ENCODE results near the gene CEACAM6. TPM values are rescaled to one million over a fixed set of nuclear protein-coding genes. Genes with fewer than 3 reads are reported as not detected.

Gene CEACAM6
- total RNA-seq, 4 donors from 2014 or later, result under 0.01 to 1.3 (median 0.69) TPM; not detected in 1

DNA sequence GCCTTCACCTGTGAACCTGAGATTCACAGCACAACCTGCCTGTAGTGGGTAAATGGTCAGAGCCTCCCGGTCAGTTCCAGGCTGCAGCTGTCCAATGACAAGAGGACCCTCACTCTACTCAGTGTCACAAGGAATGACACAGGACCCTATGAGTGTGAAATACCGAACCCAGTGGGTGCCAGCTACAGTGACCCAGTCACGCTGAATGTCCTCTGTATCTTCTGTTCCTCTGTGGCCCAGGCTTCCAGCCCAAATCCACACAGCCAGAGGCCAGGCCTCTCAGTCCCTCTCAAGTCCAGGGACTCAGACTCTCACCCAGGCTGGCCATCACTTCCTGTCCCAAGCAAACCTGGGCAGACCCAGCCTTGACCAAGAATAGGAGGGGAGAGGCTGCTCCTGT lies 51.8 kb downstream of the CEACAM6 start:
- WGBS, result 88% methylated on average over 3 of the region's 3 CpGs
- peaks cover 0 to 7% (median 0%) of the 10 kb centered on the region in 4 donors for H3K4me1 ChIP-seq
- intact Hi-C loops (cut with DNase I), result no loop called here
- peaks cover 0 to 44% (median 0%) of the 10 kb centered on the region in 4 donors for H3K27me3 ChIP-seq
- H3K36me3 ChIP-seq, result no peaks in the 10 kb centered on the region
- H3K4me3 ChIP-seq, result no peak overlapping the region
- DNase-seq (ENCODE audit: extremely low spot score), result no peak
- TF ChIP-seq, protein P1, sequence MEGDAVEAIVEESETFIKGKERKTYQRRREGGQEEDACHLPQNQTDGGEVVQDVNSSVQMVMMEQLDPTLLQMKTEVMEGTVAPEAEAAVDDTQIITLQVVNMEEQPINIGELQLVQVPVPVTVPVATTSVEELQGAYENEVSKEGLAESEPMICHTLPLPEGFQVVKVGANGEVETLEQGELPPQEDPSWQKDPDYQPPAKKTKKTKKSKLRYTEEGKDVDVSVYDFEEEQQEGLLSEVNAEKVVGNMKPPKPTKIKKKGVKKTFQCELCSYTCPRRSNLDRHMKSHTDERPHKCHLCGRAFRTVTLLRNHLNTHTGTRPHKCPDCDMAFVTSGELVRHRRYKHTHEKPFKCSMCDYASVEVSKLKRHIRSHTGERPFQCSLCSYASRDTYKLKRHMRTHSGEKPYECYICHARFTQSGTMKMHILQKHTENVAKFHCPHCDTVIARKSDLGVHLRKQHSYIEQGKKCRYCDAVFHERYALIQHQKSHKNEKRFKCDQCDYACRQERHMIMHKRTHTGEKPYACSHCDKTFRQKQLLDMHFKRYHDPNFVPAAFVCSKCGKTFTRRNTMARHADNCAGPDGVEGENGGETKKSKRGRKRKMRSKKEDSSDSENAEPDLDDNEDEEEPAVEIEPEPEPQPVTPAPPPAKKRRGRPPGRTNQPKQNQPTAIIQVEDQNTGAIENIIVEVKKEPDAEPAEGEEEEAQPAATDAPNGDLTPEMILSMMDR (IDR thresholded peaks at IDR 0.05), result no peak
- TF ChIP-seq POLR2A (IDR thresholded peaks at IDR 0.05; ENCODE audit: low read depth), result no peak
- no peak for TF ChIP-seq EP300 (IDR thresholded peaks at IDR 0.05)
- TF ChIP-seq POLR2AphosphoS5 (IDR thresholded peaks at IDR 0.05), result no peak
- H3K9me3 ChIP-seq, result no peaks in the 10 kb centered on the region
- H3K27ac ChIP-seq (replicated peaks in 1 of 4), result no peak overlapping the region

GRCh38 chr19:41808663-41809566 lies 53.6 kb downstream of the CEACAM6 start:
- H3K4me1 ChIP-seq, result peaks cover 0 to 7% (median 0%) of the 10 kb centered on the region in 4 donors
- no peak overlapping the region for H3K4me3 ChIP-seq
- 62% methylated on average over 13 of the region's 16 CpGs for WGBS
- H3K27me3 ChIP-seq, result peaks cover 0 to 47% (median 0%) of the 10 kb centered on the region in 4 donors
- intact Hi-C loops (cut with DNase I), result no loop called here
- no peaks in the 10 kb centered on the region for H3K36me3 ChIP-seq
- H3K27ac ChIP-seq (replicated peaks in 1 of 4), result no peak overlapping the region
- DNase-seq (ENCODE audit: extremely low spot score), result no peak
- no peaks in the 10 kb centered on the region for H3K9me3 ChIP-seq
- TF ChIP-seq, protein P1 (IDR thresholded peaks at IDR 0.05), result no peak
- TF ChIP-seq POLR2AphosphoS5 (IDR thresholded peaks at IDR 0.05) (no peak), POLR2A (IDR thresholded peaks at IDR 0.05; ENCODE audit: low read depth) (no peak), EP300 (IDR thresholded peaks at IDR 0.05) (no peak)

DNA sequence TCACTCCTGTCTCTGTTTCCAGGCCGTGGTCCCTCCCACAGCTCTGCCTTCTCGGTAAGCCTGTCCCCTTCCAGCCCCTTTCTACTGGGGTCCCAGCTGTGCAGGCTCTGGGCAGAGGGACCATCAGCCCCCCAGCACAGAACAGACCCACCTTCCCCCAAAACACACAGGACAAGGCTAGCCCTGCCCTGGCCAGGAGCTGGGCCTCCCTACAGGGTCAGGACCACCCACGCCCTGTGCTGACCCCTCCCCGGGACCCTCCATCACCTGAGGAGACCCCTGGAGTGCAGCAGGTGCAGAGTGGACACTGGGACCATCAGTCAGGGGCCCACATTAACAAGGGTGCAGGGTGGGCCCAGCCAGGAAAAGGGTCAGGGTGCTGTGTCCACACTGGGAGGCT lies 55.0 kb downstream of the CEACAM6 start:
- H3K4me3 ChIP-seq, result no peak overlapping the region
- 46% methylated on average over 2 of the region's 4 CpGs for WGBS
- no peaks in the 10 kb centered on the region for H3K9me3 ChIP-seq
- H3K27me3 ChIP-seq, result peaks cover 0 to 47% (median 0%) of the 10 kb centered on the region in 4 donors
- no peak for DNase-seq (ENCODE audit: extremely low spot score)
- no peaks in the 10 kb centered on the region for H3K36me3 ChIP-seq
- peaks cover 0 to 7% (median 0%) of the 10 kb centered on the region in 4 donors for H3K4me1 ChIP-seq
- TF ChIP-seq, protein P1 (IDR thresholded peaks at IDR 0.05), result no peak
- TF ChIP-seq POLR2A (IDR thresholded peaks at IDR 0.05; ENCODE audit: low read depth) (no peak), POLR2AphosphoS5 (IDR thresholded peaks at IDR 0.05) (no peak), EP300 (IDR thresholded peaks at IDR 0.05) (no peak)
- intact Hi-C loops (cut with DNase I), result no loop called here
- peak overlapping the region in 1 of 4 donors; percentile 4 for H3K27ac ChIP-seq (replicated peaks in 1 of 4)

- H3K4me3 ChIP-seq, result no peak overlapping the region
- WGBS, result 42% methylated on average over 3 of the region's 3 CpGs
- H3K27me3 ChIP-seq, result peaks cover 0 to 47% (median 0%) of the 10 kb centered on the region in 4 donors
- intact Hi-C loops (cut with DNase I), result no loop called here
- no peaks in the 10 kb centered on the region for H3K9me3 ChIP-seq
- H3K4me1 ChIP-seq, result peaks cover 0 to 7% (median 0%) of the 10 kb centered on the region in 4 donors
- DNase-seq (ENCODE audit: extremely low spot score), result no peak
- TF ChIP-seq, protein P1 (IDR thresholded peaks at IDR 0.05), result no peak
- no peak for TF ChIP-seq EP300 (IDR thresholded peaks at IDR 0.05)
- no peak for TF ChIP-seq POLR2A (IDR thresholded peaks at IDR 0.05; ENCODE audit: low read depth)
- TF ChIP-seq POLR2AphosphoS5 (IDR thresholded peaks at IDR 0.05), result no peak
- H3K27ac ChIP-seq (replicated peaks in 1 of 4), result no peak overlapping the region
- H3K36me3 ChIP-seq, result no peaks in the 10 kb centered on the region
Observed at GRCh38 chr19:41811036-41811435, 55.7 kb downstream of the CEACAM6 start.
